ENCODE results near the gene VTI1A.
A peak's percentile ranks its signal among the peaks of the same experiment; 100 is the strongest.
"Not testable (repeated sequence)": the region's sequence is repeated elsewhere in the genome, so short reads cannot be mapped to it uniquely, and the experiment has no call there.

Gene VTI1A

GRCh38 chr10:112446855-112447619 lies at the start of gene VTI1A, which contains the start of gene ZDHHC6:
Gene VTI1A (plus strand): TSS chr10:112447215. CDS start chr10:112447374, 159 bp downstream.
Gene ZDHHC6 (minus strand): TSS chr10:112446914. CDS start chr10:112445436, 1,478 bp downstream.
- FAIRE-seq: no peak

GRCh38 chr10:112397592-112397991 lies 49.4 kb upstream of the VTI1A start:
- FAIRE-seq: no peak

GRCh38 chr10:112402917-112403316 lies 44.1 kb upstream of the VTI1A start:
- FAIRE-seq: peak; percentile 75

- no peak for FAIRE-seq
These were observed 42.4 kb upstream of the VTI1A start for GRCh38 chr10:112404617-112405016.

- FAIRE-seq: not testable (repeated sequence)
These were observed 40.2 kb upstream of the VTI1A start for GRCh38 chr10:112406806-112407205.

GRCh38 chr10:112407696-112408095 lies 39.3 kb upstream of the VTI1A start:
- no peak for FAIRE-seq

GRCh38 chr10:112409299-112409698 lies 37.7 kb upstream of the VTI1A start:
- no peak for FAIRE-seq

- FAIRE-seq: no peak
These were observed 37.3 kb upstream of the VTI1A start for GRCh38 chr10:112409755-112410154.

GRCh38 chr10:112412696-112413095 lies 34.3 kb upstream of the VTI1A start:
- FAIRE-seq: no peak

- no peak for FAIRE-seq
These were observed 25.3 kb upstream of the VTI1A start for GRCh38 chr10:112421731-112422130.

- no peak for FAIRE-seq
These were observed 22.4 kb upstream of the VTI1A start for GRCh38 chr10:112424651-112425050.

GRCh38 chr10:112426111-112426510 lies 20.9 kb upstream of the VTI1A start:
- FAIRE-seq: no peak

GRCh38 chr10:112429147-112429546 lies 17.9 kb upstream of the VTI1A start:
- FAIRE-seq: no peak

GRCh38 chr10:112429654-112430230 lies 17.3 kb upstream of the VTI1A start:
- FAIRE-seq: no peak

- no peak for FAIRE-seq
These were observed 13.9 kb upstream of the VTI1A start for GRCh38 chr10:112433136-112433535.

GRCh38 chr10:112434988-112435619 lies 11.9 kb upstream of the VTI1A start:
- peak; percentile 95 for FAIRE-seq

- FAIRE-seq: peak; percentile 45
These were observed 8.7 kb upstream of the VTI1A start for GRCh38 chr10:112438356-112438755.

- FAIRE-seq: no peak
These were observed 5.5 kb upstream of the VTI1A start for GRCh38 chr10:112441520-112441919.

- FAIRE-seq: no peak
These were observed 5.0 kb upstream of the VTI1A start for GRCh38 chr10:112442063-112442462.

GRCh38 chr10:112446055-112446854 lies 760 bp upstream of the VTI1A start:
- FAIRE-seq: no peak

- no peak for FAIRE-seq
These were observed 559 bp downstream of the VTI1A start for GRCh38 chr10:112447620-112447928.

- FAIRE-seq: no peak
These were observed 1.9 kb downstream of the VTI1A start for GRCh38 chr10:112448888-112449287.
